GM19193 (cell line): Measurements from ENCODE around the gene SFTPB.

Source experiments
- POLR2A ChIP-seq: IDR thresholded peaks from 4 replicates; pipeline ENCODE4 v1.6.1; 2011; ENCODE audit not compliant: insufficient read depth, insufficient read length; ENCODE audit errors: extremely low read depth

Gene SFTPB

DNA sequence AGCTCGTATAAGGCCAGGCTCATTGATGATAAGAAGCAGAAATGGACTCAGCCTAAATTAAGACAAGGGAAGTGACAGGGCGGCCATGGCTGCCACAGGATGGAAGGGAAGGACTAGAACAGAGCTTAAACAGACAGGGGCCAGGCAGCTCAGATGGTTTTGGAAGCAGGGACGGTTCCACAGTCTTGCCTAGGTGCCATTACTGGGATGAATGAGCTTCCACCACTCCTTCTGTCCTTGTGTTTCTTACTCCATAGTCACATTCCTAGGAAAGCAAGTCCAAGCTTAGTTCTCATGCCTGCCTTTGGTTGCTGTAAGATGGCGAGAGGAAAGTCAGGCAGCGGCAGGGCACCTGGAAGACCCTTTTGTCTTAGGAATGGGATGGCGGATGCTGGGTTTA lies 38.1 kb upstream of the SFTPB start:
- TF ChIP-seq POLR2A = no peak

GRCh38 chr2:85705680-85706039 lies 37.7 kb upstream of the SFTPB start:
- no peak for TF ChIP-seq POLR2A

DNA sequence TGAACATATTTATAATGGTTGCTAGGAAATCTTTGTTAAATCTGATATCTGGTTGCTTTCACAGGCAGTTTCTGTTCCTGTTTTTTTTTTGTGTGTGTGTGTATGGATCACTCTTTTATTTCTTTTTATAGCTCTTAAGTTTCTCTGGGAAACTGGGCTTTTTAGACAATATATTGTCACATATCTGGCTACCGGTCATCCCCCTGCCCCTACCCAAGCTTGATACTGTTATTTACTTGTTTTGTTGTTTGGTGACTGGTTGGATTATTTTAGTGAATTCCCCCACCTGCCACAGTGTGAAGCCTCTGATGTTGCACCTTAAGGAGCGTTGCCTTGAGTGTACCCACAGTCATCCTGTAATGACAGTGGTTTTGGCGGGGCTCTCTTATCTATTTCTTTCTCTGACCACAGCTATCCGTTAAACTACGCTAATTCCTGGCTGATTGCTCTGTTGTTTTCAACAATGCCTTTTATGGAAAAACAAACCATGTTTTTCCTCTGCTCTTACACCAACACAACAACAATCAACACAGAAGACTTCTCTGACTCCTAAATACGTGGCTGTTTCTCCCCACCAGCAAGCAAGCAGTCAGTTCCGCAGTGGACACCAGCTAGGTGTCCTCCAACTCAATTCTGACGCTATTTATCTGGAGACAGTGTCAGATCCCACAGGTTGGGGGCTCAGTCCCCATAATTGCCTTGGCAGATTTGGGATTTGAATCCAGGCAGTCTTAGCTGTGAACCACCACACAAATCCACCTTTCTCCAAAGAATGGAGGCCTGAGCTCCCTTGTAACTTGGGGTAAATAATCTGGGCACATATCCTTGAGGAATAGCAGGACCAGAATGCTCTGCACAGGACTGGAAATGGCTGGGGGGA lies 37.0 kb upstream of the SFTPB start:
- no peak for TF ChIP-seq POLR2A

- no peak for TF ChIP-seq POLR2A
These were observed 36.0 kb upstream of the SFTPB start for GRCh38 chr2:85704038-85704437.

- no peak for TF ChIP-seq POLR2A
These were observed 35.3 kb upstream of the SFTPB start for GRCh38 chr2:85703329-85703728.

- no peak for TF ChIP-seq POLR2A
These were observed 34.8 kb upstream of the SFTPB start for GRCh38 chr2:85702800-85703199.

DNA sequence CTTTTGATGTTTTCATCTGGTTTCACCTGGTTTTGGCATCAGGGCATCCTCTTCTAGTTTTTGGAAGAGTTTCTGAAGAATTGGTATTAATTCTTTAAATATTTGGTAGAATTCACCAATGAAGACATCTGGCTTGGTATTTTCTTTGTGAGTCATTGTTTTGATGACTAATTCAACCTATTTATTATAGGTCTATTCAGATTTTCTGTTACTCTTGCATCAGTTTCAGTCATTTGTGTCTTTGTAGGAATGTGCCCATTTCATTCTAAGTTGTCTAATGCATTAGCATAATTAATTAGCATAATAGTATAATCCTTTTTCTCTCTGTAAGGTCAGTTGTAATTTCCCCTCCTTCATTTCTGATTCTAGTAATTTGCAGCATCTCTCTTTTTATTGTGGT lies 34.2 kb upstream of the SFTPB start:
- no peak for TF ChIP-seq POLR2A

GRCh38 chr2:85699325-85699724 lies 31.3 kb upstream of the SFTPB start:
- no peak for TF ChIP-seq POLR2A

DNA sequence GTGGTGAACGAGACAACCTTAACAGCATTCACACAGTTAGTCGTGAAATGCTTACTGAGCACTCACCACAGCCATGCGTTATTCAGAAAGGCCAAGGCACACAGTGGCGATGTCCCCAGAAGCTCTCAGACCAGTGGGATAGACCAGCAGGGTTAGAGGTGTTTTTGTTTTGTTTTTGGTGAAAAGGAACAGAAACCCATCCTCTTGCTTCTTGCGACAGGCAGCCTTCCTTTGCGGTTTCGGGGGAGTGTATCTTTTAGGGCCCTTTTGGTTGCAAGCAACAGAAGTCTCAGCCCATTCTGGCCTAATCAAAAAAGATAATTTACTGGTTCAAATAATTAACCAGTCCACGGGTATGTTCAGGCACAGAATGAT lies 30.9 kb upstream of the SFTPB start:
- TF ChIP-seq POLR2A = no peak

DNA sequence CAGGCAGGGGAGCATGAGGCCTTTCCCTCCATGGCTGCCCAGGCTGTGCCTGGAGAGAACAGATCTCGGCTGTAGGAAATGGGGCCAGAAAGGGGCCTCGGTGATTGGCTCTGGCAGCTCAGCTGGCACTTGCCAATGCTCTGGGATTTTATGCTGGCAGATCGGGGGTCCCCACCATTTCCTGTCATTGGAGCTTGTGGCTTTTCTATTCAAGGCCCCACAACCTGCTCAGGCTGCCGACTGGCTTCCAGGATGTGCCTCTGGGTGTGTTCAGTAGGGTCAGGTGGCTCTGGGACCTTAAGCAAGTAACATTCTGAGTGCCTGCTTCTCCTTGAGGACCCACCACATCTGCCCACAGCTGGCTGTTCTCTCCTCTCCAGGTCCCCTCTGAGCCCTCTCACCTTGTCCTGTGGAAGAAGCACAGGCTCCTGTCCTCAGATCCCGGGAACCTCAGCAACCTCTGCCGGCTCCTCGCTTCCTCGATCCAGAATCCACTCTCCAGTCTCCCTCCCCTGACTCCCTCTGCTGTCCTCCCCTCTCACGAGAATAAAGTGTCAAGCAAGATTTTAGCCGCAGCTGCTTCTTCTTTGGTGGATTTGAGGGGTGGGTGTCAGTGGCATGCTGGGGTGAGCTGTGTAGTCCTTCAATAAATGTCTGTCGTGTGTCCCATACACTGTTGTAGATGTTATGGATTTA lies 30.3 kb upstream of the SFTPB start:
- no peak for TF ChIP-seq POLR2A

DNA sequence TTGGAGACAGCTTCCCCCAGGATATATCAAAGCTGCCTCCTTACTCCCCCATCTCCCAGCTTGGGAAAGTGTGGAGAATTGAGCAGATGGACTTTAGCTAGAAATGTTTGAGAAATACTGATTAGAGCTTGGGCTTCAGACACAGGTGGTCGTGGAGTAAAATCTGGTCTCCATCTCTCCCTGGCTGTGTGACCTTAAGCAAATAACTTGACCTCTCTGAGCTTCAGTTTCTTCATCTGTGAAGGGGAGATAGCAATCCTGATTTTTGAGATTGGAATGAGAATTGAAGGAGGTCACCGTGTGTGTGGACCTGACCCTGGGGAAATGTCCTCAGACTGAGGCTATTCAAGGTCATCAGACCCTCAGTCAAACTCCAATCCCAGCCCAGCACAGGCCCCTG lies 29.7 kb upstream of the SFTPB start:
- TF ChIP-seq POLR2A = no peak

- no peak for TF ChIP-seq POLR2A
These were observed 29.1 kb upstream of the SFTPB start for GRCh38 chr2:85697096-85697495.

DNA sequence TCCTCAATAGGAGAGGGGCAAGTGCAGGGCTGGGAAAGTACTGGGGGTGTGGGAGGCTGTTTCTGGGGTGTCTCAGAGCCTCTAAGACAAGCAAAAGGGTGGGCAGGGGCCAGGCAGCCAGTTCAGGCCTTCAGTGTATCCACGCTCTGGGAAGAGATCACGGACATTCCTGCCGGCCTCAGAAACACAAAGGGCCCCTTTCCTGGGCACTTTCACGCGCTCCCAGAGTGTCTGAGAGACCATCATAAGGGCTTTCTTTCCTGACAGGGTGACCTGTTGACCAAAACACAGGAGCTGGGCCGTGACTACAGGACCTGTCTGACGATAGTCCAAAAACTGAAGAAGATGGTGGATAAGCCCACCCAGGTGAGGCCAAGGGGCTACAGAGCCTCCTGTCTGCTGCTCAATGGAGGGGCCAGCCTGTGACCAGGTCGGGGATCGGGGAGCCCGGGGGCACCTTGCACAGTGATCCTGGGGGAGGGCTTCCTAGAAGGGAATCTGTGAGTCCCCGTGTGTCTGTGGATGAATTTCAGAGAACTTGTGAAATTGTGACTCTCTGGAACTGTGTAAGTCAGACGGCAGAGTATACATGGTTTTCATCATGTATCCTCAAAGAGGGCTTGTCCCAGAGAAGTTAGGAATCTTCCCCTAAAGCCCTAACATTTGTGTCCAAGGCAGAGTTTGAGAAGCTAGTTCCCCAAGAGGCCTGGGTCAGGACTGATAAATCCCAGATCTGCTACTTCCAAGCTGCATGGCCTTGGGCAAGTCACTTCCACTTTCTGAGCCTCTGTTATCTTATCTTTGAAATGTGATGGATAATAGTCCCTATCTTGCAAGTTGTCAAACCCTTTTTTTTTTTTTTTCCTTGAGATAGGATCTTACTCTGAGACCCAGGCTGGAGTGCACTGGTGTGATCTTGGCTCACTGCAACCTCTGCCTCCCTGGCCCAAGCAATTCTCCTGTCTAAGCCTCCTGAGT lies 28.0 kb upstream of the SFTPB start:
- TF ChIP-seq POLR2A = no peak

DNA sequence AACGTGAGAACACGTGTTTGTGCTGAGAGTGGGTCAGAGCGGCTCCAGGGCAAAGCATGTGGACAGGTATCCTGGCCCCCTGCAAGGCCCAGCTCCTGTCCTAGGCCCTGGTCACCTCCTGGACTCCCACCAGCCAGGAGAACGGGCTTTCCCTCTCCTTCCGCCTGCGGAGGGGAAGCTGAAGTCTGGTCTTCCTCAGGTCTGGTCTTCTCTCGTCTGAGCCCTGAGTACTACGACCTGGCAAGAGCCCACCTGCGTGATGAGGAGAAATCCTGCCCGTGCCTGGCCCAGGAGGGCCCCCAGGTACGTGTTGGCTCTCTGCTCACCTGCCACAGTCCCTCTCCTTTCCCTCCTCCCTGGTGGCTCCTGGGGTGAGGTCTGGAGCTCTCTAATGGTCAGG lies 27.1 kb upstream of the SFTPB start:
- no peak for TF ChIP-seq POLR2A
